Measurements from ENCODE around the gene MBD3.

The MBD3 gene

GRCh38 chr19:1612114-1613086 is 19.7 kb upstream of the MBD3 start:
- Histone ChIP-seq H3K27ac (ENCODE audit: low read depth, low read length, poor library complexity, severe bottlenecking) (peak overlapping the region; percentile 40), H3K9me2 (ENCODE audit: low read depth, low read length) (no peaks in the 10 kb centered on the region), H3K9me3 (ENCODE audit: low read length) (no peaks in the 10 kb centered on the region), H3K36me3 (ENCODE audit: insufficient read depth, low read length) (peaks cover 81% of the 10 kb centered on the region), H3K27me3 (ENCODE audit: insufficient read depth, low read length) (no peaks in the 10 kb centered on the region), H3K4me1 (ENCODE audit: insufficient read depth, low read length, severe bottlenecking) (peaks cover 22% of the 10 kb centered on the region), H4K20me1 (ENCODE audit: insufficient read depth, low read length) (no peaks in the 10 kb centered on the region), H3F3A (ENCODE audit: insufficient read depth, low read length) (peaks cover 18% of the 10 kb centered on the region; the same call in 1 of the 2 replicates), H3K4me2 (ENCODE audit: low read length) (no peak overlapping the region), H3K79me2 (ENCODE audit: insufficient read depth, low read length) (no peaks in the 10 kb centered on the region), H3K9ac (ENCODE audit: low read length) (no peak overlapping the region), H3K4me3 (ENCODE audit: low read depth, low read length, poor library complexity, severe bottlenecking) (no peak overlapping the region), H2AFZ (ENCODE audit: low read length) (no peak overlapping the region)
- no peak for TF ChIP-seq EZH2 (IDR thresholded peaks at IDR 0.05; ENCODE audit: borderline replicate concordance, low read length)
- TF ChIP-seq CTCF (IDR thresholded peaks at IDR 0.05; ENCODE audit: low read length), result no peak

GRCh38 chr19:1611353-1611752 is 18.7 kb upstream of the MBD3 start:
- Histone ChIP-seq H3K36me3 (ENCODE audit: insufficient read depth, low read length) (peaks cover 70% of the 10 kb centered on the region), H3K4me3 (ENCODE audit: low read depth, low read length, poor library complexity, severe bottlenecking) (no peak overlapping the region), H3K27me3 (ENCODE audit: insufficient read depth, low read length) (no peaks in the 10 kb centered on the region), H3K4me1 (ENCODE audit: insufficient read depth, low read length, severe bottlenecking) (peaks cover 25% of the 10 kb centered on the region), H3K9me3 (ENCODE audit: low read length) (no peaks in the 10 kb centered on the region), H3K4me2 (ENCODE audit: low read length) (no peak overlapping the region), H3K9me2 (ENCODE audit: low read depth, low read length) (no peaks in the 10 kb centered on the region), H3K79me2 (ENCODE audit: insufficient read depth, low read length) (no peaks in the 10 kb centered on the region), H3F3A (ENCODE audit: insufficient read depth, low read length) (peaks cover 21% of the 10 kb centered on the region; the same call in 1 of the 2 replicates), H3K27ac (ENCODE audit: low read depth, low read length, poor library complexity, severe bottlenecking) (peak overlapping the region; percentile 93), H3K9ac (ENCODE audit: low read length) (no peak overlapping the region), H4K20me1 (ENCODE audit: insufficient read depth, low read length) (no peaks in the 10 kb centered on the region), H2AFZ (ENCODE audit: low read length) (no peak overlapping the region)
- TF ChIP-seq CTCF (IDR thresholded peaks at IDR 0.05; ENCODE audit: low read length) (no peak), EZH2 (IDR thresholded peaks at IDR 0.05; ENCODE audit: borderline replicate concordance, low read length) (no peak)

- H4K20me1 ChIP-seq (ENCODE audit: insufficient read depth, low read length), result no peaks in the 10 kb centered on the region
- H3K9me3 ChIP-seq (ENCODE audit: low read length), result no peaks in the 10 kb centered on the region
- H3K27ac ChIP-seq (ENCODE audit: low read depth, low read length, poor library complexity, severe bottlenecking), result peak overlapping the region; percentile 93
- H3K4me2 ChIP-seq (ENCODE audit: low read length), result no peak overlapping the region
- H3K4me3 ChIP-seq (ENCODE audit: low read depth, low read length, poor library complexity, severe bottlenecking), result no peak overlapping the region
- peaks cover 21% of the 10 kb centered on the region; the same call in 1 of the 2 replicates for H3F3A ChIP-seq (ENCODE audit: insufficient read depth, low read length)
- H2AFZ ChIP-seq (ENCODE audit: low read length), result no peak overlapping the region
- no peaks in the 10 kb centered on the region for H3K27me3 ChIP-seq (ENCODE audit: insufficient read depth, low read length)
- no peak for TF ChIP-seq EZH2 (IDR thresholded peaks at IDR 0.05; ENCODE audit: borderline replicate concordance, low read length)
- TF ChIP-seq CTCF (IDR thresholded peaks at IDR 0.05; ENCODE audit: low read length), result no peak
- no peaks in the 10 kb centered on the region for H3K9me2 ChIP-seq (ENCODE audit: low read depth, low read length)
- no peak overlapping the region for H3K9ac ChIP-seq (ENCODE audit: low read length)
- peaks cover 63% of the 10 kb centered on the region for H3K36me3 ChIP-seq (ENCODE audit: insufficient read depth, low read length)
- H3K4me1 ChIP-seq (ENCODE audit: insufficient read depth, low read length, severe bottlenecking), result peaks cover 33% of the 10 kb centered on the region
- H3K79me2 ChIP-seq (ENCODE audit: insufficient read depth, low read length), result no peaks in the 10 kb centered on the region
These were observed 17.9 kb upstream of the MBD3 start for GRCh38 chr19:1610579-1610978.

All from OCI-LY1 (cell line).